Epithelial cell of proximal tubule (primary cell): ENCODE data around the gene DGKE. TPM values are rescaled to one million over a fixed set of nuclear protein-coding genes. Genes with fewer than 3 reads are reported as not detected.

ENCODE experiments used
- DNase-seq: peaks from one replicate; pipeline ENCODE4 v3.0.0-alpha.2; 2011; ENCODE audit warnings: low read depth
- H3K4me3 ChIP-seq: 2 replicates; pipeline ENCODE4 v1.5.1; 2011; ENCODE audit warnings: low read depth, mild to moderate bottlenecking, low read length
- CTCF ChIP-seq: conservative IDR thresholded peaks from 2 replicates; pipeline ENCODE4 v1.5.1; 2012; ENCODE audit warnings: low read depth, mild to moderate bottlenecking, low read length
- total RNA-seq: library from RNA; depleted of rRNA; stranded (reverse); fragments of >200 nt; gene quantifications from 2 replicates; pipeline ENCODE4 v1.2.3, GENCODE V29; 2015

The DGKE gene
- total RNA-seq, 1 donor from 2014 or later = 3.3 TPM

DNA sequence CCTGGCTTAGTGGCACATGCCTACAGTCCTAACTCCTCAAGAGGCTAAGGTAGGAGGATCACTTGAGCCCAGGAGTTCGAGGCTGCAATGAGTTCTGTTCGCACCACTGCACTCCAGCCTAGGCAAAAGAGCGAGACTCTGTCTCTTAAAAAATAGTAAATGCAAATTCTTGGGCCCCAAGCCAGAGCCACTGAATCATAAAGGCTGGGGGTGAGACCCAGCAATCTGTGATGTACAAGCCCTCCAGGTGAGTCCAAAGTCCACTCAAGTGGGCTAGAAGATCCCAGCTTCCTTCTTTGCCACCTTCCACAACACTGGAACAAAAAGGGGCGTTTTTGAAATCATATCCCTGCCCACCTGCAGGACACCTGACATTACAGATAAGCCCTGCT is 63.0 kb downstream of the DGKE start:
- TF ChIP-seq CTCF = no peak
- no peak for DNase-seq
- H3K4me3 ChIP-seq = no peak overlapping the region

DNA sequence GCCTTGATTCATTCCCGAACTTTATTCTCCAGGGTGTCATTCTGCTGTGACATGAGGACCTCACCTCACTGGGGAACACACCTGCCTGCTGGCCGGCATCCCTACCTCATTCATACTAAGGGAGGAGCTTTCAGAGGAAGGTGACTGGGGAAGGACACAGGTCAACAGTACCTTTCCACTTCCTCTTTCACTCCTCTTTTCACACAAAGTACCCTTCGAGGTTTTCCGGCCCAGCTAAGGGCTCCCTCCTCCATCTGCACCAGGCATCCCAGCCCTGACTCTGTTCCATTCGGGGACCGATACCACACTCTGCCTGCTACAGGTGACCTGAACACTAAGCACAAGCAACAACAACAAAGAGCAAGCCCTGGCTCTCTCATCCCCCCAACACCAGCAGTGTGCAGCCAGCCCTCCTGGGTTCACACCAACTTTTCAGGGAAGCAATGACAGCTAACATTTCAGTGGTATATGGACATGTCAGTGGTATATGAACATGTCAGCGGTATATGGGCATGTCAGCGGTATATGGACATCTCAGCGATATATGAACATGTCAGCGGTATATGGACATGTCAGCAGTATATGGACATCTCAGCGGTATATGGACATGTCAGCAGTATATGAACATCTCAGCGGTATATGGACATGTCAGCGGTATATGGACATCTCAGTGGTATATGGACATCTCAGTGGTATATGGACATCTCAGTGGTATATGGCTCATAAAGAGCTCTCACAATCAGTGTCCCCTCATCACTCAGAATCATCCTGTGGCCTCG is 63.9 kb downstream of the DGKE start:
- no peak for TF ChIP-seq CTCF
- no peak for DNase-seq
- no peak overlapping the region for H3K4me3 ChIP-seq

DNA sequence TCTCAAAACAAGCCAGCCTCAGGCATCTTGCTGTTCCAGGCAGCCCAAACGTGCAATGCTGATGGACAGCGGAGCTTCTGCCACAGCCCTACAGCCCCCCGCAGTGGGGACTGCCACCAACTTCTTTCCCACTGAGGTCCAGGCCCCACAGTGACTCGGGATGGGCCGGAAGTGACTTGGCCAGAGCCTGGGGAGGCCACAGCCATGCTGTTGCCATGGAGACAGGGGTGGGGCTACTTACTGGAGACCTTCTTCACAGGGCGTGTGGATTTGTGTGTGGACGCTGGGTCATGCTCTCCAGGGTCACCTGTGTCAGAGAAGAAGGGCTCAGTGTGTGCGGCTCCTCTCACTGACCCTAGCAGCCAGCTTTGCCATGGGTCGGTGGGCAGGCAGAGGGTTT is 64.9 kb downstream of the DGKE start:
- no peak overlapping the region for H3K4me3 ChIP-seq
- no peak for DNase-seq
- no peak for TF ChIP-seq CTCF

DNA sequence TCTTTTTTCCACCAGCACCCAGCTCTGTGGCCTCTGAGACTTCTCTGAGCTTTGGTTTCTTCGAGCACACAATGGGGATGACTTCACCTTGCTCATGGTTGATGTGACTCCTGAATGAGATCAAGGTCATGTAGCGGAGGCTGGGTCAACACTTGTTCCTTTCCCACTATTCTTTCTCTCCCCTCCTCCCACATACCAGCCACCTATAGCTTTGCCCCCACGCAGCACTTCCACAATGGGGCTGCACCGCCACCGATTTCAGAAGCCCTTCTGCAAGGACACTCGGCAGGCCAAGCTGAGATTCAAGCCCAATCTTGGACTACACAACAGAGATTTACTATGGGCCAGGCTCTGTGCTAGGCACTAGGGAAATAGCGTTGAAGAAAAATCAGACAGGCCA is 65.5 kb downstream of the DGKE start:
- H3K4me3 ChIP-seq = no peak overlapping the region
- TF ChIP-seq CTCF = no peak
- no peak for DNase-seq

DNA sequence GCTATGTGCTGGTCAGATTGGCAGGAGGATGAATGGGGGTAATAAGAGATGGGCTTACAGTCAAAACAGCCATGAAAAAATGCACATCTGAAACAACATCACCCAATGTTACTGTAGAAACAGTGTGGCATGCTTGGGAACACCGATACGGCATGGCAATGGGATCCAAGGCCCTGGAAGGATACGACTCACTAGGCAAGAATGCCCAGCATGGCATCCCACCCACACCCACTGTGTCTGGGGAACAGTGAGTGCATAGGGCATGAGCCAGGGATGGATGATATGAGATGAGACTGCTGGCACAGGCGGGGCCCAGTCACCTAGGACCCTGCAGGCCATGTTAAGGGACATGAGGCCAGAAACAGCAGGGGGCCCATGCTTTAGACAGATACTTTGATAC is 68.4 kb downstream of the DGKE start:
- TF ChIP-seq CTCF = no peak
- H3K4me3 ChIP-seq = no peak overlapping the region
- DNase-seq = peak; percentile 65

DNA sequence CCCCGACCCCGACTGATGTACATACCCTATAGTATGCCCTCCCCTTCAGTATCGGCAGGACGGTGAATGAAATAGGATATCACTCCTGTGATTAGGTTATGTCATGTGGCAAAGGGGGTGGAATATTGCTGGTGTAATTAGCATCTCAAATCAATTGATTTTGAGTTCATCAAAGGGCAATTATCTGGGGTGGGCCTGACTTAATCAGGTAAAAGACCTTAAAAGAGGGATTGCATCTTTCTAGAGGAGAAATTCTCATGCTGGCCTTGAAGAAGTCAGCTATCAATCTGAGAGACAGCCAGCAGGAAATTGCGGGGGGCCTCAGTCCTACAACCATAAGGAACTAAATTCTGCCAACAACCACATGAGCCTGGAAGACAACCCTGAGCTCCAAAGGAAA is 69.6 kb downstream of the DGKE start:
- H3K4me3 ChIP-seq = no peak overlapping the region
- TF ChIP-seq CTCF = no peak
- no peak for DNase-seq

- no peak for DNase-seq
- TF ChIP-seq CTCF = no peak
- H3K4me3 ChIP-seq = no peak overlapping the region
Observed at GRCh38 chr17:56908001-56908542, 74.1 kb downstream of the DGKE start.
